Osteoblast (primary cell): ENCODE results near the gene GNAT1. TPM values are rescaled to one million over a fixed set of nuclear protein-coding genes. Genes with fewer than 3 reads are reported as not detected.

Experiments used
- DNase-seq: peaks from one replicate; pipeline ENCODE4 v3.0.0; 2011; ENCODE audit warnings: low spot score, mixed read lengths; ENCODE audit not compliant: insufficient read length; ENCODE audit errors: missing footprints
- H2AFZ ChIP-seq: 2 replicates; pipeline ENCODE4 v1.6.0; 2011; ENCODE audit warnings: mild to moderate bottlenecking, low read length
- H3K27ac ChIP-seq: 2 replicates; pipeline ENCODE4 v1.5.1; 2011; ENCODE audit warnings: mild to moderate bottlenecking, low read depth, low read length, moderate library complexity
- H3K27me3 ChIP-seq: 2 replicates; pipeline ENCODE4 v1.6.0; 2012; ENCODE audit warnings: mild to moderate bottlenecking, control low read depth, inconsistent platforms, low read length, moderate library complexity; ENCODE audit not compliant: insufficient read depth
- H3K36me3 ChIP-seq: 2 replicates; pipeline ENCODE4 v1.5.1; 2011; ENCODE audit warnings: mild to moderate bottlenecking, low read length, control low read depth, moderate library complexity; ENCODE audit not compliant: insufficient read depth
- H3K4me1 ChIP-seq: 2 replicates; pipeline ENCODE4 v1.5.1; 2011; ENCODE audit warnings: mild to moderate bottlenecking, low read length, control low read depth, moderate library complexity; ENCODE audit not compliant: insufficient read depth
- H3K4me2 ChIP-seq: 2 replicates; pipeline ENCODE4 v1.6.0; 2011; ENCODE audit warnings: mild to moderate bottlenecking, low read length; ENCODE audit not compliant: insufficient read depth
- H3K4me3 ChIP-seq: fragments of 200-600 bp; sonication (generic); 3 replicates; pipeline ENCODE4 v1.5.1; 2012; ENCODE audit warnings: mild to moderate bottlenecking, low read length, inconsistent platforms; ENCODE audit not compliant: insufficient read depth
- H3K79me2 ChIP-seq: 2 replicates; pipeline ENCODE4 v1.6.0; 2012; ENCODE audit warnings: mild to moderate bottlenecking, low read length, control low read depth, inconsistent platforms; ENCODE audit not compliant: insufficient read depth
- H3K9me3 ChIP-seq: 2 replicates; pipeline ENCODE4 v1.5.1; 2011; ENCODE audit warnings: low read depth, low read length, control low read depth
- H4K20me1 ChIP-seq: 2 replicates; pipeline ENCODE4 v1.6.0; 2012; ENCODE audit warnings: mild to moderate bottlenecking, low read length, control low read depth; ENCODE audit not compliant: insufficient read depth
- total RNA-seq: library from RNA; depleted of rRNA; stranded (reverse); fragments of >200 nt; gene quantifications from 2 replicates; pipeline ENCODE4 v1.2.3, GENCODE V29; 2012
- TF ChIP-seq, protein P1 (sequence below): IDR thresholded peaks from 2 replicates; pipeline ENCODE4 v1.5.1; 2011; ENCODE audit warnings: mild to moderate bottlenecking, low read depth, low read length, moderate library complexity; ENCODE audit errors: extremely low read depth

GNAT1 gene
- total RNA-seq, 1 donor, result not detected

GRCh38 chr3:50163572-50164455 is 27.6 kb upstream of the GNAT1 start:
- Histone ChIP-seq H3K36me3 (no peaks in the 10 kb centered on the region), H3K79me2 (peaks cover 16% of the 10 kb centered on the region), H3K27me3 (no peaks in the 10 kb centered on the region), H4K20me1 (no peaks in the 10 kb centered on the region), H3K27ac (peak overlapping the region; percentile 68), H3K4me3 (no peak overlapping the region), H3K9me3 (no peaks in the 10 kb centered on the region), H2AFZ (peak overlapping the region; percentile 26), H3K4me2 (peak overlapping the region; percentile 61), H3K4me1 (peaks cover 51% of the 10 kb centered on the region)
- TF ChIP-seq, protein P1, sequence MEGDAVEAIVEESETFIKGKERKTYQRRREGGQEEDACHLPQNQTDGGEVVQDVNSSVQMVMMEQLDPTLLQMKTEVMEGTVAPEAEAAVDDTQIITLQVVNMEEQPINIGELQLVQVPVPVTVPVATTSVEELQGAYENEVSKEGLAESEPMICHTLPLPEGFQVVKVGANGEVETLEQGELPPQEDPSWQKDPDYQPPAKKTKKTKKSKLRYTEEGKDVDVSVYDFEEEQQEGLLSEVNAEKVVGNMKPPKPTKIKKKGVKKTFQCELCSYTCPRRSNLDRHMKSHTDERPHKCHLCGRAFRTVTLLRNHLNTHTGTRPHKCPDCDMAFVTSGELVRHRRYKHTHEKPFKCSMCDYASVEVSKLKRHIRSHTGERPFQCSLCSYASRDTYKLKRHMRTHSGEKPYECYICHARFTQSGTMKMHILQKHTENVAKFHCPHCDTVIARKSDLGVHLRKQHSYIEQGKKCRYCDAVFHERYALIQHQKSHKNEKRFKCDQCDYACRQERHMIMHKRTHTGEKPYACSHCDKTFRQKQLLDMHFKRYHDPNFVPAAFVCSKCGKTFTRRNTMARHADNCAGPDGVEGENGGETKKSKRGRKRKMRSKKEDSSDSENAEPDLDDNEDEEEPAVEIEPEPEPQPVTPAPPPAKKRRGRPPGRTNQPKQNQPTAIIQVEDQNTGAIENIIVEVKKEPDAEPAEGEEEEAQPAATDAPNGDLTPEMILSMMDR, result no peak
- DNase-seq, result peak; percentile 99

GRCh38 chr3:50164481-50164880 is 26.9 kb upstream of the GNAT1 start:
- Histone ChIP-seq H3K36me3 (no peaks in the 10 kb centered on the region), H2AFZ (no peak overlapping the region), H3K4me1 (peaks cover 51% of the 10 kb centered on the region), H3K9me3 (no peaks in the 10 kb centered on the region), H3K4me2 (peak overlapping the region; percentile 61), H3K79me2 (peaks cover 17% of the 10 kb centered on the region), H3K4me3 (peak overlapping the region; percentile 26), H3K27me3 (no peaks in the 10 kb centered on the region), H3K27ac (peak overlapping the region; percentile 64), H4K20me1 (no peaks in the 10 kb centered on the region)
- TF ChIP-seq, protein P1, result no peak
- DNase-seq, result no peak

GRCh38 chr3:50164984-50165909 is 26.2 kb upstream of the GNAT1 start:
- Histone ChIP-seq H3K27ac (peak overlapping the region; percentile 64), H3K4me1 (peaks cover 52% of the 10 kb centered on the region), H2AFZ (no peak overlapping the region), H3K27me3 (no peaks in the 10 kb centered on the region), H4K20me1 (no peaks in the 10 kb centered on the region), H3K36me3 (no peaks in the 10 kb centered on the region), H3K9me3 (no peaks in the 10 kb centered on the region), H3K4me3 (peak overlapping the region; percentile 34), H3K79me2 (peaks cover 25% of the 10 kb centered on the region), H3K4me2 (peak overlapping the region; percentile 61)
- peak; percentile 97 for DNase-seq
- TF ChIP-seq, protein P1, result no peak
